GM21423 (cell line): ENCODE data around the gene DENND1A.

Source experiments
- ATAC-seq: cut with Tn5 transposase; IDR thresholded peaks from one replicate; pipeline ENCODE4 v1.9.1; 2021; ENCODE audit warnings: mild to moderate bottlenecking, moderate library complexity; ENCODE audit not compliant: unreplicated experiment

DENND1A gene

GRCh38 chr9:123478967-123479602, 450.8 kb downstream of the DENND1A start:
- ATAC-seq: no peak

DNA sequence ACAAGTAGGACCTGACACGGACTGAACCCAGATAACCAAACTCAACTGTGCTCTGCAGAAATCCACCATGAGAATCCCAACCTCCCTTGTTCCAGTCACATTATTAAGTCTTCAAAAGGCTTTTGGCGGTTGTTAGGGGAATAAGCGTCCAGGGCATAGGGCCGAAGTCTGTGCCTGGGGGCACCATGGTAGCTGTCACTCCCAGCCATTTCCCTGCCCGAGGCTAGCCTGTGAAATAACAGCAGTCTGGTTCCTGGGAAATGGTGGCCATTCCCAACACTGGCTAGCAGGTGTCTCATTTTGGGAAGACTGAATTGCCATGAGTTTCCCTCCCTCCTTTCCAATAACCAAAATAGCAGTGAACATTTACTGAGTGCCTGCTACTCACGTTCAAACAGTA, 451.8 kb downstream of the DENND1A start:
- no peak for ATAC-seq

- ATAC-seq: no peak
These were observed 454.5 kb downstream of the DENND1A start for GRCh38 chr9:123475407-123475806.

- no peak for ATAC-seq
These were observed 456.9 kb downstream of the DENND1A start for GRCh38 chr9:123472862-123473614.

- no peak for ATAC-seq
These were observed 457.9 kb downstream of the DENND1A start for GRCh38 chr9:123471843-123472570.

DNA sequence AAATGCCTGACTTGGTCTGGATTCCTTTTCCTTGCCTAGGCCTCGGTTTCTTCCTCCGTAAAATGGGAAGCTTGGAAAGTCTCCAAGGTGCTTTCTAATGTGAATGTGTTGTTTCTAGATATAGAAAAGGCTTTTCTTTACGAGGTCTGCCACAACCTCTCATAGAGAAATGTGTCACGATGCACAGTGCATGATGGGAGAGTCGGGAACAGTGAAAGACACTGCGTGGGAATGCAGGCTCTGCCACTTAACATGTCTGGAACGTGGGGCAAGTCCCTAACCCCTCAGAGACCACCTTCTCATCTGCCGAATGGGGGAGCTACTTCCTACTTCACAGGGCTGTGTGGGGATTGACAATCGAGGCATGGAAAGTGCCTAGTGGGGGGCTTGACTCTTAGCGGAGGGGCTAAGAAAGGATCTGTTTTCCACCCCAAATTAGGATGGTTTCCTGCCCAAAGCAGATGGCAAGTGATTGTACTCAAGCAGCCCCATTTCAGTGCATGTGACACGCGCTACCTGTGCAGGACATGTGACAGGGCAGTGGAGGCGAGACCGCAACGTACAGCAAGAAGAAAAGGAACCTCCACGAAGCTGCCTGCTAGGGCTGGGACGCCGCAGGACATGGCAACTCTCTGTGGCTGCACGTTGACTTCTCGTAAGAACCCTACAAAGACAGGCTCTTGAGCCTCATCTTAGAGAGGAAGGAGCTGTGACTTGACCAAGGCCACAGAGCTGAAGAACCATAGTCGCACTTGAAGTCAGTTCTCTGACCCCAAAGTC, 458.7 kb downstream of the DENND1A start:
- ATAC-seq: no peak

GRCh38 chr9:123470121-123470782, 459.7 kb downstream of the DENND1A start:
- no peak for ATAC-seq

- no peak for ATAC-seq
These were observed 460.6 kb downstream of the DENND1A start for GRCh38 chr9:123469282-123469681.

GRCh38 chr9:123468541-123468940, 461.4 kb downstream of the DENND1A start:
- ATAC-seq: no peak

GRCh38 chr9:123465304-123465703, 464.6 kb downstream of the DENND1A start:
- ATAC-seq: no peak

DNA sequence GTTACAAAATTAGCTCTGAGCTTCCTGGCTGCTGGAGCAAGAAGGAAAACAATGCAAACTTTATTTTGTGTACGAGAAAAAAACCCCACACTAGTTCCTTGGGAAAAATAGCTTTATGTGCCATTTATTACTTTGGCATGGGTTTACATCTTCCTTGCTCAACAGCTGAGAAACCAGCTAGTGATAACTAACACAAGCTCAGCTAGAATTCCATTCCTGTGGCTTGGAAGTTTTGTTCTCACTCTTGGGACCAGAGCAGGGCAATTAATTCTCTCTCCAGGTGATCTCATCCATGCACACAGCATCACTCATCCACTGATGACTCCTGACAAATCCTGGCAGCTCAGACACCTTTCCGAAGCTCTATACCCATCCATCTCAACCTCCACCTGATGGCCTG, 469.8 kb downstream of the DENND1A start:
- ATAC-seq: no peak

DNA sequence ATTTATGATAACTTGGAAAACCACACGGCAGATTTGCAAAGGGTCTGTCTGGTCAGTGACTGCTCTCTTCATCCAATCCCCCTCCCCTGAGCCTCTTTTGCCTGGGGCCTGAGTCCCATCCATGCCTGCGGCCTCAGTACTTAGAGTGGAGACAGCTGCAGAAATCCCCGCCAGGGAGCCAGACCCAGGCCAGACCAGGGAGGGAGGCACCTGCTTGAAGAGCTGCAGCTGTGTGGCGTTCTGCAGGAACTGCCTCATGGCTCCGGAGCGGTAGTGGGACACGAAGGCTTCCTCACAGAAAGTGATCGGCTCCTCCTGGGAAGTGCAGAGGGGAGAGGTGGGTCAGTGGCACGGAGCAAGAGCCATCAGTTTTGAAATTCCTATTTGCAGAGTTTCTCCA, 472.3 kb downstream of the DENND1A start:
- no peak for ATAC-seq

DNA sequence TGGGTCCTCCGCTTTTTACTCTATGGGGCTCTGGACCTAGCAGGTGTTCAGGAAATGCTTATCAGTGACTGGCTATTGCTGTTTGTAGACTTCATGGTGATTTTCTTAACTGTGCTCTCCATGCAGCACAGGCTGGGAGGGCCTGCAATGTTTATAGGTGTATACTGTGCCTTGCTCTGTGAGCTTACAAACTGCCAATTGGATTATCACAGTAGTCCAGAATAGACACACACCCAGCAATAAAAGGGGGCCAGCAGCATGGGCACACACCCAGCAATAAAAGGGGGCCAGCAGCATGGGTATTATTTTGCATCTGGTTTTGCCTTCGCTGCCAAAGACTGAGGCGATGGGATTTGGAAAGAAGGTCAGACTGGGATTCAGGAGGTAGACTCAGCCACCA, 473.9 kb downstream of the DENND1A start:
- ATAC-seq: no peak

- ATAC-seq: no peak
These were observed 474.7 kb downstream of the DENND1A start for GRCh38 chr9:123455187-123455586.

- no peak for ATAC-seq
These were observed 475.6 kb downstream of the DENND1A start for GRCh38 chr9:123454361-123454760.

DNA sequence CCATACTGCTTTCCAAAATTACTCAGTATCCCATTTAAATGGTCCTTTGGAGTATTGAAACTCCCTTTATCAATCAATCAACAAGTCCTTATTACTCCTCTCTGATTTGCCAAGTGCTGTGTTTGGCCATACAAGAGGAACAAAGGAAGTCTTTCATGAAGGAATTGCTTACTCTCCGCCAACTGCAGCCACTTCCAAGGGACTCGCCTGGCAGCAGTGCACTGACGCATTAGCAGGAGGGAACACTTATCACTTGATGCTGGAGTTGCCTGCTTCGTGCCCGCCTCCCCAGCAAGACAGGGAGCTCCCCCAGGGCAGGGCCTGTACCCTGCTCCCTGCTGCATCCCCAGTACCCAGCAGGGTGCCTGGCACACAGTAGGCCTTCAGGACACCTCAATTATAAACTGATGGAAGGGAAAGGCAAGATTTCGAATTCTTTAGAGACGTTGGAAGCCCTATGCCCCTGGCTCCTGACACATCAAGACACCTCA, 476.1 kb downstream of the DENND1A start:
- ATAC-seq: no peak

DNA sequence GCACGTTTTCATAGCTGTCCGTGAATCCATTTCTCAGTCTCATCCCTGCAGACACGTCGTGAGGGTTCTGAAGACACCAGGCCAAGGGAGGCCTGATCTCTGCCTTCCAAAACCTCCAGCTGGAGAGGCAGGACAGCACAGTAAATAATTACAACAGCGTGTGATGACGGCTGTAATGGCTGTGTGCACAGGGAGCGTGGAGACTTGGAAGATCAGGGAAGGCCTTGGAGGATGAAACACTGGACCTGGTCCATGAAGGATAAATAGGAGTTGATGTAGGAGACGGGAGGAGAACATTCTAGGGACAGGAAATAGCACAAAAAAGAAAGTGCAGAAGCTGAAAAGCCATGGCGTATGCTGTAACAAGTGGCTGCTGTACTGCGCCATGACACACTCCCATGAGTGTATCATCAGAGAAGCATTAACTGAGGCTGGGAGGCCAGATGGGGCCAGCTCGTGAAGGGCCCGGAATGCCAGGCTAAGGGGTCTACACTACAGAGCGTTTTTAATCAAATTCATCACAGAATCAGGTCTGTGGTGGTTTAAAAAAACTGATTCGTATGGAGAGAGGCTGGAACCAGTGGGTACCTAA, 476.8 kb downstream of the DENND1A start:
- ATAC-seq: no peak

GRCh38 chr9:123450996-123451395, 478.9 kb downstream of the DENND1A start:
- no peak for ATAC-seq

DNA sequence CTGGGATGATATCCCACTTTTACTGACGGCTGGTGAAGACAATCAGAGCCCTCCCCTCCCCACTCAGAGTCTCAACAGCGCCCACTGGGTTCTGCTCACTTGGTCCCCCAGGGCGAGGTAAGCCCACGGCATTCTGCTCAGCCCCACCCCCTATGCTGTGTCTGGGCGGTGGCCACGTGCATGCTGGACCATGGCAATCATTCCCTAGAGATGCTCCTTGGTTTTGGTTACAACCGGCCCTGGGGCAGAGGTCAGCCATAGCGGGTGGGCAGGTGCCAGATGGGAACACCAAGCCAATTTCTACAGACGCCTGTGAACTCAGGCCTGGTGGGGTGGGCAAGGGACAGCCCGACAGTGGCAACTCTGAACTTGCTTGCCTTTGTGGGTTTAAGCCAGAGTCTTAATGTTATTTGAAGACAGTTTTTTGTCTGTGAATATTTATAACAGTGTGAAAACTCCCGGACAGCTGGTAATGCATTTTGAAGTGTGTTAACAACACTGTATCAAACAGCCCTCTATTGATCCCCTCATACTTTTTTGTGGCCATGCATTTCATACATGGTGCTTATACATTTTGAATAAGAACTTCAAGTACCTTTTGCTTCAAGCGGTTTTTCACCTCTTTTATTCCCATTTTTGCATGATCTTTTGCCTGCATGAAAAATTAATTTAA, 479.7 kb downstream of the DENND1A start:
- ATAC-seq: no peak
